Lower leg skin (tissue), 3 donors: ENCODE measurements around the gene RSBN1L.

ENCODE experiments used
- CTCF ChIP-seq, 3 donors: fragments of 450-650 bp; IDR thresholded peaks; one replicate each; pipeline ENCODE4 v1.5.1; 2016; ENCODE audit warnings: antibody characterized with exemption in 3 of 3, mild to moderate bottlenecking in 3 of 3, moderate library complexity in 2 of 3
- POLR2A ChIP-seq, 2 donors: fragments of 450-650 bp; IDR thresholded peaks; one replicate each; pipeline ENCODE4 v1.6.1; 2016 to 2017; ENCODE audit warnings: antibody characterized with exemption in 2 of 2, mild to moderate bottlenecking in 1 of 2, moderate library complexity in 1 of 2

- TF ChIP-seq POLR2A (IDR thresholded peaks at IDR 0.05) (no peak), CTCF (IDR thresholded peaks at IDR 0.05) (no peak)
Measured at GRCh38 chr7:77662869-77663268, 33.4 kb upstream of the RSBN1L start.
